ENCODE data around the gene STAC3.

STAC3 gene

DNA sequence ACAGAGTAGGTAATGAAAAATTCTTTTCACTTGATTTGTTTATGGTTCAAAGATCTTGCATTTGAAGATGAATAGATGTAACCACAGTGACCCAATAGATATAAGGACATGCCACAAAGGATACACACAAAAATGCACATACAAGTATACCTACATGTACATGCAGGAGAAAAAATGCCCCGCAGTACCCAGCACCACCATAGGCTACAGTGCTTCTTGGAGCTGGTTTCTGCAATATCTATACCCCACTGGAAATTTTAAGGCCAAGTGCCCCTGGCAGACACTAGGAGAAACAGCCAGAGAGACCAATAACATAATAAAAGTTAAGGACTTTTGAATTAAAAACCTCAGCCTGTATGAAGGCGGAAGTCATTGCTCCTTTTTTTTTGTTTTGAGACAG, 12.1 kb upstream of the STAC3 start:
- no peak for DNase-seq
- H3K4me3 Mint-ChIP-seq = no peak overlapping the region
- peaks cover 79% of the 10 kb centered on the region for H3K36me3 Mint-ChIP-seq (ENCODE audit: low read depth)
- H3K27ac Mint-ChIP-seq = no peak overlapping the region
- no peaks in the 10 kb centered on the region for H3K27me3 Mint-ChIP-seq
- peaks cover 10% of the 10 kb centered on the region for H3K4me1 Mint-ChIP-seq (ENCODE audit: low read depth)
- H3K9me3 Mint-ChIP-seq = no peaks in the 10 kb centered on the region

DNA sequence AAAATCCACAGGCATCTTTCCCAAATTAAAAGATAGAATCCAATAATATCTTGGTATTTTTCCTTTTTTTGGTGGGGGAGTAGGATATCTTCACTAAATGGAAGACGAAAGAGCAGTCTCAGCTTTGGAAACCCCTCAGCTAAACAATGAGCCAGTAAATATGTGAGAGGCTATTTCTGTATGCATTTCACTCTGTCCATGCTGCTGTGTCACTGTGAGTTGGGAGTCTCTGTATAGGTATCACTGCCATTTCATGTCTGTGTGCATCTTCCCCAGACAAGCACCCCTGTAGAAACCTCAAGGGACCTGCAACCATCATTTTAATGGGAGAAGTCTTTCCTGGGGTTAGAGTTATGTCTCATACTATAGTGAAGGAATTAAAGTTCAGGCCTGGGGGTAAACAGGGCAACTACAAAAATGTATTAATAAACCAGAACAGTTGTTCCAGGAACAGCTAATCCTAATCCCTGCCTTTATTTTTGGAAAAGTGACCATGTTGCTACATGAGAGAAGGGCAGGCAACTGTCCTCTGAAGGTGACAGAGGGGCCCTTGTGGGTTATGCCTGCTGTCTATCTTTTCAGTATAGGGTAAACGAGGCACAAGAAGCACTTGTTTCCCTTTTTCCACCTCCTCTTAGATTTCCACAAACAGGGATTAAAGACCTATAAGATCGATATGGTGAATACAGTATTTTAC, 11.3 kb upstream of the STAC3 start:
- Mint-ChIP-seq H3K36me3 (ENCODE audit: low read depth) (peaks cover 79% of the 10 kb centered on the region), H3K9me3 (no peaks in the 10 kb centered on the region), H3K4me1 (ENCODE audit: low read depth) (peaks cover 6% of the 10 kb centered on the region), H3K27me3 (no peaks in the 10 kb centered on the region), H3K27ac (no peak overlapping the region), H3K4me3 (no peak overlapping the region)
- DNase-seq = no peak

DNA sequence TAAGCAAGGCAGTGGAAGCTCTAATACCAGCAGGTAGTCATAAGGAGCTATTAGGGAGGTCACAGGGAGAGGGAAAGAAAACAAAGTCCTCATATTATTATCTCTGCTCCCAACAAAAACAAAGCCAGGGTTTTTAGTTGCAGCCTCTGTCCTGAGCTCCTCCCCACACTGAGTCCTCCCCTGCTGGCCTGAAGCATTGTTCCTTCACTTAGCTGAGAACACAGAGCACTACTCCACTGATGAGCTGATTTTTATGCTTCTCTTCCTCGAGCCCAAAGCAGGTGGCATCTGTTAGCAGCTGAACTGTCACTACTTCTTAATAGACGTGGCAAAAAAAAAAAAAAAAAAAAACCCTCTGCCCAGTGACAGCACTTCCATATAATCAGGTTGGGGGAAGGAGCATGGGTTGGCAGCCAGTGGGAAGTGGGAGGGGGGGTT, 10.5 kb upstream of the STAC3 start:
- DNase-seq = no peak
- no peak overlapping the region for H3K4me3 Mint-ChIP-seq
- H3K27me3 Mint-ChIP-seq = no peaks in the 10 kb centered on the region
- peaks cover 80% of the 10 kb centered on the region for H3K36me3 Mint-ChIP-seq (ENCODE audit: low read depth)
- H3K27ac Mint-ChIP-seq = no peak overlapping the region
- no peaks in the 10 kb centered on the region for H3K9me3 Mint-ChIP-seq
- H3K4me1 Mint-ChIP-seq (ENCODE audit: low read depth) = peaks cover 5% of the 10 kb centered on the region

DNA sequence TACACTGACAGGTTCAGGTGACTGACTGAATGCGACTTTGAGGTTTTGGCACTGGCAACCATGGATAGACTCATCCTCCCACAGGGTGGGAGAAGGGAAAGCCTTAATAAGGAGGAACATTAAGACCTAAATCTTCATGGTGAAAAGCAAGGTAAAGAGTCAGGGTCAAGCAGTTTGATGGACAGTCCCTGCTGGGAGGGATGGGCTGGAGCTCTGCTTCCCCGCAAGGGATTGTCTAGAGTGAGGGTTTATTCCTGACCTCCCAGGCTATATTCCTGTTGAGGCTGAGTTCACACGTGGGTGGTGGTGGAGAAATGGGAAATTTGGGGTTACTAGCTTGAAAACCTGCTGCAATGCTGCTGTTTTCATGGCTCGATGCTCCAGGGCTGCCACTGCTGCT, 9.4 kb upstream of the STAC3 start:
- H3K4me3 Mint-ChIP-seq = no peak overlapping the region
- no peaks in the 10 kb centered on the region for H3K27me3 Mint-ChIP-seq
- H3K4me1 Mint-ChIP-seq (ENCODE audit: low read depth) = peaks cover 5% of the 10 kb centered on the region
- H3K36me3 Mint-ChIP-seq (ENCODE audit: low read depth) = peaks cover 85% of the 10 kb centered on the region
- H3K27ac Mint-ChIP-seq = no peak overlapping the region
- no peak for DNase-seq
- no peaks in the 10 kb centered on the region for H3K9me3 Mint-ChIP-seq

DNA sequence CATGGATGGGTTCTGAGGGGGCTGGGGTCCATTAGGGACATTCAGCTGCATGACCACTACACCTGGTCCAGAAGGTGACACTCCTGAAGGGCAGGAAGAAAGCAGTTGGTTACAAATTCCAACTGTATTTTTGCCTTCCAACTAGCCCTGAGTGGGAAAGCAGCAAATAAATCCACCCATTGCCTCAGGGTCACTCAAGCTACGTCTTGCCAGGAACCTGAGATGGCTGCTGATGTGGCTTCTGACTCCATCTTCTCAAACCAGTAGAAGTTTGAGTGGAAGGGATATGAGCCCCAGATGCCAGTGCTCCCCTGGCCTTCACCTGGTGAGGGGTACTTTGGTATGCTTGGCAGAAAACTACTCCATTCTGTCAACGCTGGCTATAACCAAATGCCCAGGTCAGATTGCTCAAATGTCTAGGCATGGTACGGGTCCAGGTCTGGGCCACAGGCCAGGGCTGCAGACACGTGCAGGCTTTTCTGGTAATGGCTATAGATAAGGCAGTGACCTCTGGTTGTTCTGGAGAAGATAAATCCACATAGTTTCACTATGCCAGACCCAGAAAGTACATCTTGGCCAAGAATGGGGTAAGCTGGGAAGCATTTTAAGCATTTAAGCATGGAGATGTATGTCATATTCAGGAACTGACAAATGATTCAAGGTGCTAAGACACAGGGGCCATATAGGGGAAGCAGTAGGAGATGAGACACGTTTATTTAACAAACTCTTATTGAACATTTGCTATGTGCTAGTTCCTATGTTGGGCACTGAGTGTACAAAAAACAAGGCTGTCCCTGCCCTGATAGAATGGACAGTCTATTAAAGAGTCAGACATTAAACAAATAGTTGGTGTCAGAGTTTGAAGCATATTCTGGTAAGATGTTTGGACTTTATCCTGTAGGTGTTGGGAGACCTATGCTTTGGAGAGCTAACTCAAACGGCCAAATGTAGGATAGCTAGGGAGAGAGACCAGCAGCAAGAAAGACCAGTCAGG, 8.3 kb upstream of the STAC3 start:
- H3K27ac Mint-ChIP-seq = no peak overlapping the region
- peaks cover 5% of the 10 kb centered on the region for H3K4me1 Mint-ChIP-seq (ENCODE audit: low read depth)
- H3K36me3 Mint-ChIP-seq (ENCODE audit: low read depth) = peaks cover 85% of the 10 kb centered on the region
- H3K4me3 Mint-ChIP-seq = no peak overlapping the region
- no peaks in the 10 kb centered on the region for H3K9me3 Mint-ChIP-seq
- DNase-seq = no peak
- no peaks in the 10 kb centered on the region for H3K27me3 Mint-ChIP-seq

DNA sequence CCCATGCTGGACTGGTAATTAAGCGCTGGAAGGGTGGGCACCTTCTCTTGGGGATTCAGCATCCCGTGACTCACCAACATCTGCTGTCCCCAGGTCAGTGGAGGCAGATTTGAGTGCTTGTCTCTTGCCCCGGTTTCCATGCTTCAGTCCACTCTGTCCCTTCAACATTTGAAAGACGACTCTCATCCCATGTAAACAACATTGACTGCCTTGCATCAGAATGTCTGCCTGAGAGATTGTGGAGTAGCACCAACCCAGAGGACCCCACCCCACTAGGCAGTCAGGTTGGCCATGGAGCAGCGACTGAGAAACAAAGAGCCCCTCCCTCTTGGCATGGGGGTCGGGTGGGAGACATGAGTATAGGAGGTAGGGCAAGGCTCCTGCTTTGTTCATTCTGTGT, 4.9 kb upstream of the STAC3 start:
- no peak for DNase-seq
- Mint-ChIP-seq H3K4me3 (no peak overlapping the region), H3K9me3 (no peaks in the 10 kb centered on the region), H3K36me3 (ENCODE audit: low read depth) (peaks cover 63% of the 10 kb centered on the region), H3K27ac (no peak overlapping the region), H3K27me3 (no peaks in the 10 kb centered on the region), H3K4me1 (ENCODE audit: low read depth) (no peaks in the 10 kb centered on the region)

DNA sequence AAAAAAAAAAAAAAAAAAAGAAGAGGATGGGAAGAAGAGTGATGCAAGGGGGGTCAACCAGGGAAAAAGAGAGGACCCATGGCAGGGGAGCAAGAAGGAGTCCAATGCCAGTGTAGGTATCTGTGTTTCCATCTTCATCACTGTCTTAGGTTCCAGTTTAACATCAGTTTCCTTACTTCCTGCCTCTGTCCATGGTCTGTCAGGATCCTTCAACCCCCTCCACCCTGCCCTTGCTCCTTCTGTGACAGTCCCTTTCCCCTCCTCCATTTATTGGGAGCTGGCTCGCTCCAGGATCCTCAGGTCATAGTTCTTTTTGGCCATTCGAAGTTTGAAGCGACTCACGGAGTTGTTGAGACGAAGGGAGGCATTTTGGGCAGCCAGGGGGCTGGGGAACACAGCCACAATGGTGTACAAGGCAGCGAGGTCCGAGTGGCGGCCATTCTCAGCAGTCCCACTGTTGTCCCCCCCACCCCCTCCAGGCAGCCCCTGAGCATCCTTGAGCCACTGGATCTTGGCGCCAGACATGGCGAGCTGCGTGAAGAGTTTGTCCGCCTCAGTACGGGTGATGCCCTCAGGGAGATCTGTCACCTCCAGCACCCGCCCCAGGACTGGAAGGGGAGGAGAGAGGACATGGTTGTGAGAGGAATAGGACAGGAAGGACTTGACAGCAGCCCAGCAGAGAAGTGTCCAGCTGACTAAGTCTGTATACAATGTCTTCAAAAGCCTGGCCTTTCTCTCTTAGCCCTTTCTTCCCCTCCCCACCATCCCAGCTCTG, 3.7 kb upstream of the STAC3 start:
- Mint-ChIP-seq H3K4me3 (no peak overlapping the region), H3K4me1 (ENCODE audit: low read depth) (no peaks in the 10 kb centered on the region), H3K27me3 (no peaks in the 10 kb centered on the region), H3K9me3 (no peaks in the 10 kb centered on the region), H3K27ac (no peak overlapping the region), H3K36me3 (ENCODE audit: low read depth) (peaks cover 53% of the 10 kb centered on the region)
- no peak for DNase-seq

DNA sequence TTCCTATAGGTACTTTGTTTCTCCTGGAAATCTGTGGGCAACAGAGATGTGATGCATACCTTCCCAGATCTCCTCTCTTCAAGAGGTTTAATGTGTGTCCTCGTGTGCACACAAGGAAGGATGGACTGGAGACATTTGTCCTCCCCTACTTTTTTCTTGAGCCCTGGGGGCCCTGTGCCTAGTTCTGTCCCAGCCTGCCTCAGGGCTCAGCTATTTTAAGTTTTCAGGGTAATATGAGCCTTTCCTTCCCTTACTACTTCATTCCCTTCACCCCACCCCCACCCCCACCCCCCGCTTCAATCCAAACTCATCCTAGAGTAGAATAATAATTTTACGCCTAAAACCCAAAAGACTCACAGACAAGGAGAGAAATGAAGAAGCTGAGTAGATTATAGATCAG, 446 bp downstream of the STAC3 start:
- Mint-ChIP-seq H3K4me3 (no peak overlapping the region), H3K27ac (no peak overlapping the region), H3K27me3 (no peaks in the 10 kb centered on the region), H3K9me3 (no peaks in the 10 kb centered on the region), H3K4me1 (ENCODE audit: low read depth) (peaks cover 6% of the 10 kb centered on the region), H3K36me3 (ENCODE audit: low read depth) (peaks cover 16% of the 10 kb centered on the region)
- no peak for DNase-seq

DNA sequence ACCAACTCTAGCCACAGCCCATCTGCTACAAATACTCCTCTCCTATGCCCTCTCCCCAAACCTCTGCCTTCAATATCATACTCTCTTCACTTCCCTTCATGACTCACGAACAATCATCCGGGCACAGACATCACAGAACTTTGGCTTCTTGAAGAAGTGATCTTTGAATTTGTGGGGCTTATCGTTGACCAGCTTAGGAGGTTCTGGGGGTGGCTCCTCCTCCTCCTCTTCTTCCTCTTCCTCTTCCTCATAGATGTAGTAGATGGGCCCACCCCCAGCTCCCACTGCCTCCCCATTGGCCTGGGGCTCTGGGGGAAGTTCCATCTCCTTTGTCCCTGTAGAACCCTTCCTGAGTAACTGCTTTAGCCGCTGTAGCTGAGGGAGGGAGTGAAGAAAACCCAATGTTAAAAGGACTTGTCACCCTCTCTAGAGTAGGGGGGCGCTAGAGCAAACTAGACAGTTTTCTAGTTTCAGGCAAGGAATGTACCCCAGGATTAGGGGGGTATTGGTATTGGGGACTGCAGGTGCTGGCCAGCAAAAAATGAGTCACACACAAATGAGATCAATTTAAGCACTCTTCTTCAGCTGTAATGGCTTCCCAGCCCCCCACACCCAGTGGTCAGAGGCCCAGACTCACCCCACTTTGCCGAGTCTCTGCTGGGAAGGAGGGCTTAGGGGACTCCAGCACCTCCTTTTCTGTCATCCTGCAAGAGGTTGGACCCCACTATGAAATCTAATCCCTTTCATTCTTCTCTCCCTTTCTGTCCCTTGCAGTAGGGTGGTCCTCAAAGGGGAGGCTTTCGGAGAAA, 1.8 kb downstream of the STAC3 start:
- peaks cover 7% of the 10 kb centered on the region for H3K4me1 Mint-ChIP-seq (ENCODE audit: low read depth)
- H3K27ac Mint-ChIP-seq = no peak overlapping the region
- DNase-seq = no peak
- H3K27me3 Mint-ChIP-seq = peaks cover 8% of the 10 kb centered on the region
- peaks cover 5% of the 10 kb centered on the region for H3K36me3 Mint-ChIP-seq (ENCODE audit: low read depth)
- no peak overlapping the region for H3K4me3 Mint-ChIP-seq
- H3K9me3 Mint-ChIP-seq = no peaks in the 10 kb centered on the region

DNA sequence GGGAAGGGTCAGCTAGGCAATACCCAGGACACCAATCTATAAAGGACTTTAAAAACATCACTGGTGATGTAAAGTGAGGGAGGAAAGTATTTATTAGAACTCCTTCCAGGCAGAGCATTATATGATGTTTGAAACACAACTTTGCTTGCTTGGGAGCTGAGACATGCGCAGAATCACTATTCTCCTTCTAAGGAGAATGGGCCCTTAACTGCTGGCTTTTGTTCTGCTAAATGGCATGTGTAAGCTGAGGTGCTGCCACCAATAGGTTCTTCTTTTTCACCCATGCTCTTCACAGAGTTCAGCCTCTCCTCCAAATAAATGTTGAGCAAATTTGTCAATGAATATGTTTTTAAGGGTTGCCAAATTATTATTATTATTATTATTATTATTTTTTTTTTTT, 3.9 kb downstream of the STAC3 start:
- Mint-ChIP-seq H3K4me3 (no peak overlapping the region), H3K27me3 (peaks cover 27% of the 10 kb centered on the region), H3K4me1 (ENCODE audit: low read depth) (peaks cover 25% of the 10 kb centered on the region), H3K9me3 (no peaks in the 10 kb centered on the region), H3K36me3 (ENCODE audit: low read depth) (peaks cover 2% of the 10 kb centered on the region), H3K27ac (no peak overlapping the region)
- no peak for DNase-seq

DNA sequence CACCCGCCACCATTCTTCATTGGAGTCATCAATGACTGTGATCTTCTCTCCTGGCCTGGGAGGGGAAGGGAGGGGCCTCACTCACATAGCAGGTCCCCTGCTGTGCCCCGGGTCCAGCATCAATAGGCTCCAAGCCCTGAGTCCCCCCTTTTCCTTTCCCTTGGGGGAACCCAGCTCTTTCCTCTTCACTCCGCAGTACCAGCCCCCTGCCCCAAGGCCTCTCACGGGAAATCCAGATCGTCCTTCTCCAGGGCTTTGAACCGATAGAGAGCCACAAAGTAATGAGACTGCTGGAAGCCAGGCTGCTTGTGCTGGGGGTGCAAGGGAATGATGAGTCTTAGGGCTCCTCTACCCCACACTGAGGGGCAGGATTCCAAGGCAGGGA, 6.7 kb downstream of the STAC3 start:
- H3K36me3 Mint-ChIP-seq (ENCODE audit: low read depth) = peaks cover 7% of the 10 kb centered on the region
- no peaks in the 10 kb centered on the region for H3K9me3 Mint-ChIP-seq
- peak; percentile 29 for DNase-seq
- H3K4me1 Mint-ChIP-seq (ENCODE audit: low read depth) = peaks cover 50% of the 10 kb centered on the region
- H3K4me3 Mint-ChIP-seq = no peak overlapping the region
- no peak overlapping the region for H3K27ac Mint-ChIP-seq
- H3K27me3 Mint-ChIP-seq = peaks cover 48% of the 10 kb centered on the region

DNA sequence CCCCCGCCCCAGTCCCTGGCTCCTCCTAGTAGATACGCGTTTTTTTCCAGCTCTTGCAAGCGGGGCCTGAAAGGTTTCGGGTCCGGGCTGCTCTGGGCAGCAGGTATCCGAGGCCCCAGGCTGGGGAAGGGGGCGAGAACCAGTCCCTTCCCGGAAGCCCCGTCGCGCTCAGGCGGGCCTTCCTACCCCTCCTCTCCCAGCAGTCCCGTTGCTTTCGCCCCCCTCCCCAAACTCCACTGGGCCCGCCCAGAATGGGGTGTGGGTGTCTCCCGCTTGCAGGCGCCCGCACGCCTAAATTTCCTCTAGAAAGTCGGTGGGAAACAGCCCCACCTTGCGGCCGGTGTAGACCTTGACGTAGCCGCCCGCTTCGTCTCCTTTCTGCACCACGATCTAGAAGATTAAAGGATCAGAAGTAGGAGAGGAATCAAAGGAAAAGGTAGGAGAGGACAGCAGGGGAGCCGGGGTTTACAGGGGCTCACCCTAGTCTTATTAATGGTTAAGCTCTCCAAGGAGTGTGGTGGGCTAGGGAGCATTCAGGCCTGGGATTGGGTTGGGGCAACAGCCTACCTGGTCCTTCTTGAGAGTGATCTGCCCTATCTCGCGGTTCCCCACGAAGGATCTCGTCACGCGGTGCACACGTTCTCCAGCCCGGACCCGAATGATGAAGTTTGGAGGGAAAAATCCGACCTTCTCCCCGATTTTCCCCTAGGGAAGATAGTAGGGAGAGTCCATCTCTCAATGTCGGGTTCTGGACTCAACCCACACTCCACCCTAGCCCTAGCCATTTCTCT, 7.3 kb downstream of the STAC3 start:
- peaks cover 51% of the 10 kb centered on the region for H3K27me3 Mint-ChIP-seq
- H3K27ac Mint-ChIP-seq = no peak overlapping the region
- peak; percentile 88 for DNase-seq
- H3K9me3 Mint-ChIP-seq = no peaks in the 10 kb centered on the region
- H3K4me1 Mint-ChIP-seq (ENCODE audit: low read depth) = peaks cover 49% of the 10 kb centered on the region
- peaks cover 7% of the 10 kb centered on the region for H3K36me3 Mint-ChIP-seq (ENCODE audit: low read depth)
- H3K4me3 Mint-ChIP-seq = peak overlapping the region; percentile 64

DNA sequence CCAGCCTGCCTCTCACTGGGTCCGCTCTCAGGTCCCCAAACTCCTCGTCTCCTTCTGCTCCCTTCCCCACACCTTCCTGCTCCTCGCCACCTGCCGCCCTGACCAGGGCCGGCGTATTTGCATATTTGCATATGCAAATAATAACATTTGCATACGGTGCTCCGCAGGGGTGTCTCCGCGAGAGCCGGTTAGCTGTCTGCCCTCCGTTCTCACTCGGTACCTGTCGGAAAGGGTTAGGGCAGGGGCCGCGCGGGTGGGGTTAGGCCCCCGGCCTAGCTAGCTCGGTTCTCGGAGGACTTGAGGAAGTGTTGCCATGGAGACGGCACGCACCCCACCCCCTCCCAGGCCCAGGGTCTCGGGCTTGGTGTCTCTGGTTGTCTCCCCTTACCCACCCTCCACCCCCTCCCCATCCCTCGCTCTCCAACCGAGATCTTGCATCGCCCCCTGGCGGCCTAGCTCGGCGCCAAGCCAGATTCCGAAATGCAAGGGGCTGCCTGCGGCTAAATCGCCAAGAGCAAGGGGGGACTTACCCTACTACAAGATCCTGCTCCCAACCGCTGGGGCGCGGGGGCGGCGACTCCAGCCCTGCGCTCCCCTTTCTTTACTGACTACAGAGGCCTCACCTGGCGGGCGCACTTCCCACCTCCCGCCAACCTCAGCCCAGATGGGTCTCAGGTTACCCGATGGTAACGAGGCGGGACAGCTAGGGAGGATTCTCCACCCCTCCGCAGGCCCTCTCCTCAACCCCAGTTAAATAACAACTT, 8.1 kb downstream of the STAC3 start:
- Mint-ChIP-seq H3K36me3 (ENCODE audit: low read depth) (peaks cover 7% of the 10 kb centered on the region), H3K4me1 (ENCODE audit: low read depth) (peaks cover 56% of the 10 kb centered on the region), H3K27ac (peak overlapping the region; percentile 47), H3K4me3 (peak overlapping the region; percentile 64), H3K27me3 (peaks cover 58% of the 10 kb centered on the region), H3K9me3 (no peaks in the 10 kb centered on the region)
- peak; percentile 83 for DNase-seq
